Measurements from ENCODE around the gene ZNF778. TPM values are rescaled to one million over a fixed set of nuclear protein-coding genes. Genes with fewer than 3 reads are reported as not detected.

ZNF778 gene
- total and polyA plus RNA-seq, 2 of the 8 experiments (the other 6 are each of a cell fraction or from before 2014, with no cell fraction given): 9.5 to 21.9 TPM

GRCh38 chr16:89199241-89200123 is 18.0 kb upstream of the ZNF778 start:
- no peak overlapping the region for H3K18ac ChIP-seq (ENCODE audit: extremely low read depth, low read length)
- H3K27ac ChIP-seq (ENCODE audit: low read depth, low read length): no peak overlapping the region
- H2AK5ac ChIP-seq (ENCODE audit: low read depth, low read length): peak overlapping the region; percentile 9; the same call in 1 of the 2 replicates
- ChIA-PET CTCF (ENCODE audit: partially characterized antibody) (interaction anchor here (1.0 to 1.9 kb wide), 5 partner anchors 11 to 382 kb away, joined by 3 to 6 read pairs (median 4); no protein-coding TSS in a partner anchor), POLR2A (ENCODE audit: partially characterized antibody) (interaction anchor here (0.9 to 3.1 kb wide), 7 partner anchors 18 to 392 kb away, joined by 3 to 13 read pairs (median 3); partner anchors contain the start of gene ZNF778)
- H4K5ac ChIP-seq (ENCODE audit: insufficient read length, low read depth, low read length): no peak overlapping the region
- no peak overlapping the region for H4K8ac ChIP-seq (ENCODE audit: extremely low read depth, insufficient read depth, low read length)
- no peak overlapping the region for H2BK120ac ChIP-seq (replicated peaks; ENCODE audit: low read depth, low read length)
- H3K79me2 ChIP-seq (ENCODE audit: control insufficient read depth in 1 of 2, insufficient read depth in 2 of 2, low read length in 2 of 2): no peaks in the 10 kb centered on the region
- H2AFZ ChIP-seq (ENCODE audit: low read length): no peak overlapping the region
- no peaks in the 10 kb centered on the region for H3K36me3 ChIP-seq (ENCODE audit: control insufficient read depth in 2 of 4, insufficient read depth in 4 of 4, low read length in 3 of 4)
- no peak overlapping the region for H3K56ac ChIP-seq (replicated peaks; ENCODE audit: insufficient read length, low read depth, low read length)
- peaks cover 0 to 12% (median 8%) of the 10 kb centered on the region in 4 experiments; a peak in 5 of 7 replicates for H3K4me1 ChIP-seq (replicated peaks in 1 of 4; ENCODE audit: control insufficient read depth in 3 of 4, insufficient read depth in 4 of 4, low read length in 3 of 4)
- H3K23me2 ChIP-seq (ENCODE audit: low read depth, low read length): peaks cover 10% of the 10 kb centered on the region; the same call in 1 of the 2 replicates
- H3K9ac ChIP-seq (replicated peaks in 1 of 4; ENCODE audit: extremely low read depth in 1 of 4, low read depth in 3 of 4, low read length in 3 of 4): no peak overlapping the region
- peak overlapping the region; percentile 80 to 92; a peak in 3 of 4 replicates for H3K4me2 ChIP-seq (ENCODE audit: insufficient read depth in 1 of 2, low read depth in 2 of 2, low read length in 2 of 2)
- DNase-seq (ENCODE audit: low read depth in 1 of 2, low spot score in 2 of 2): no peak
- no peak overlapping the region for H3K23ac ChIP-seq (ENCODE audit: insufficient read length)
- H2BK5ac ChIP-seq (ENCODE audit: low read depth, low read length): no peak overlapping the region
- no peak for FAIRE-seq
- WGBS, 2 experiments (ENCODE audit: extremely low coverage in 1 of 2, insufficient coverage in 1 of 2, insufficient read length in 1 of 2, insufficient replicate concordance in 2 of 2, low coverage in 1 of 2, low lambda C conversion rate in 2 of 2, missing lambda C conversion rate in 1 of 2): 85% methylated on average over 19 of the region's 22 CpGs; no CpG with 5 or more reads in 1 of the 2 experiments
- H3K9me3 ChIP-seq (ENCODE audit: insufficient read depth in 2 of 2, low read depth in 1 of 2, low read length in 1 of 2): no peaks in the 10 kb centered on the region
- peaks cover 11 to 40% (median 30%) of the 10 kb centered on the region in 4 experiments for H3K27me3 ChIP-seq (replicated peaks in 1 of 4; ENCODE audit: control insufficient read depth in 3 of 4, extremely low read depth in 1 of 4, insufficient read depth in 3 of 4, low read length in 3 of 4)
- peak overlapping the region in 1 of 4 experiments; percentile 67; a peak in 2 of 8 replicates for H3K4me3 ChIP-seq (ENCODE audit: extremely low read depth in 1 of 4, insufficient read depth in 2 of 4, low read depth in 3 of 4, low read length in 4 of 4)
- no peak overlapping the region for H3K4ac ChIP-seq (replicated peaks; ENCODE audit: insufficient read length, low read depth, low read length)
- H2BK20ac ChIP-seq (ENCODE audit: low read length): no peak overlapping the region
- H4K20me1 ChIP-seq (replicated peaks in 1 of 2; ENCODE audit: control insufficient read depth in 1 of 2, insufficient read depth in 2 of 2, low read length in 2 of 2): peaks cover 0 to 4% of the 10 kb centered on the region in 2 experiments
- H3K14ac ChIP-seq (ENCODE audit: insufficient read length): no peak overlapping the region
- H2BK15ac ChIP-seq (ENCODE audit: low read length): no peak overlapping the region
- H3K79me1 ChIP-seq (ENCODE audit: low read depth, low read length): no peaks in the 10 kb centered on the region
- no peak overlapping the region for H4K91ac ChIP-seq (replicated peaks; ENCODE audit: insufficient read length, low read length)
- H2BK12ac ChIP-seq (ENCODE audit: low read depth, low read length): 0 out of 2 replicates have a peak overlapping the region, but pooled peaks have one; percentile 50
- TF ChIP-seq CTCF (IDR thresholded peaks at IDR 0.05; ENCODE audit: control extremely low read depth in 1 of 3, insufficient read depth in 1 of 3, low read depth in 1 of 3, low read length in 3 of 3): no peak
- TF ChIP-seq RFX5 (IDR thresholded peaks at IDR 0.05; ENCODE audit: borderline replicate concordance, low read depth, low read length): no peak
- no peak for TF ChIP-seq ZNF274 (IDR thresholded peaks at IDR 0.05; ENCODE audit: borderline replicate concordance, extremely low read depth, low read length)
- TF ChIP-seq KDM1A (IDR thresholded peaks at IDR 0.05; ENCODE audit: borderline replicate concordance, low read length): no peak
- TF ChIP-seq HDAC2 (IDR thresholded peaks at IDR 0.05; ENCODE audit: borderline replicate concordance in 1 of 2, low read depth in 2 of 2, low read length in 2 of 2): no peak
- no peak for TF ChIP-seq PHF8 (conservative IDR thresholded peaks at IDR 0.05; ENCODE audit: low read depth, low read length)
- no peak for TF ChIP-seq CBX5 (IDR thresholded peaks at IDR 0.05; ENCODE audit: low read depth, low read length)
